ENCODE data around the gene CACNG8. TPM values are rescaled to one million over a fixed set of nuclear protein-coding genes. Genes with fewer than 3 reads are reported as not detected.

CACNG8 gene
- under 1 TPM in 1 of 2 experiments, not detected in 1; 0.02 TPM for total RNA-seq

DNA sequence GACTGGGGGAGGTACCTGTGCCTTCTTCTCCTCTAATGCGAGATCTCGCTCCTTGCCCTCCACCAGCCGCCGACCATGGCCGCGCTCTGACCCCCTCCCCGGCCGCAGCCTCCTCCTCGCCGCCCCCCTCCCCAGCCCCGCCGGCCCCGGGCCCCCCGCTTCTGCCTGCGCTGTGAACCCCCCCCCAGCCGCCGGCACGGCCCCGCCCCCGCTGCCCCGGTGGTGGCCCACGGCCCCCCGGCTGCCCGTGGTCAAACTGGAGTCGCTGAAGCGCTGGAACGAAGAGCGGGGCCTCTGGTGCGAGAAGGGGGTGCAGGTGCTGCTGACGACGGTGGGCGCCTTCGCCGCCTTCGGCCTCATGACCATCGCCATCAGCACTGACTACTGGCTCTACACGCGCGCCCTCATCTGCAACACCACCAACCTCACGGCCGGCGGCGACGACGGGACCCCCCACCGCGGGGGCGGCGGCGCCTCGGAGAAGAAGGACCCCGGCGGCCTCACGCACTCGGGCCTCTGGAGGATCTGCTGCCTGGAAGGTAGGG lies at the start of gene CACNG8:
TSS of gene CACNG8 (plus strand) at position 51 of the 545 bp plus-strand sequence.
- H3K9me3 Mint-ChIP-seq = no peaks in the 10 kb centered on the region
- no peak within 1 kb of the TSS for H3K27ac Mint-ChIP-seq
- H3K27me3 Mint-ChIP-seq = peaks cover 58% of the 10 kb centered on the region
- no peaks in the 10 kb centered on the region for H3K36me3 Mint-ChIP-seq
- POLR2A ChIA-PET = no interaction called here
- intact Hi-C loops (cut with micrococcal nuclease) = no loop called here
- DNase-seq = no peak
- H3K4me3 Mint-ChIP-seq = no peak within 1 kb of the TSS
- CTCF ChIA-PET = no interaction called here
- H3K4me1 Mint-ChIP-seq (ENCODE audit: low read depth) = peaks cover 4% of the 10 kb centered on the region

DNA sequence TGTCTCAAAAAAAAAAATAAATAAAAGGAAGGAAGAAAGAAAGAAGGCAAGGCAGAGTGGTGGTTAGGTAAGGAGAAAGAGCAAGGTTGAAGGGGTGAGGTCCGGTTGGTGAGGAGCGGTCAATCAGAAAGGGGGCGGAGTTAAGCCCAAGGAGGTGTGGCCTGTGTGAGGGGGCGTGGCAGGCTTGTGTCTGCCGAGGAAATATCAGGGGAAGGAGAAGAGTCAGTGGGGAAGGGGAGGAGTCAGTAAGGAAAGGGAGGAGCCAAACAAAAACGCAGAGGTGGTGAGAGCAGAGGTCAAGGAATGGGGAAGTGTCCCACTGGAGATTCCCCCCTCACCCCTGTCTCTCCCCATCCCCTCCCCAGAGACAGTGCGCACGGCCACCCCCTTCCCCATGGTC lies 47.7 kb upstream of the CACNG8 start:
- Mint-ChIP-seq H3K27me3 (peaks cover 37% of the 10 kb centered on the region), H3K27ac (no peak overlapping the region), H3K4me1 (ENCODE audit: low read depth) (no peaks in the 10 kb centered on the region), H3K4me3 (no peak overlapping the region), H3K9me3 (no peaks in the 10 kb centered on the region), H3K36me3 (no peaks in the 10 kb centered on the region)
- ChIA-PET CTCF (no interaction called here), POLR2A (no interaction called here)
- intact Hi-C loops (cut with micrococcal nuclease) = no loop called here
- DNase-seq = no peak

DNA sequence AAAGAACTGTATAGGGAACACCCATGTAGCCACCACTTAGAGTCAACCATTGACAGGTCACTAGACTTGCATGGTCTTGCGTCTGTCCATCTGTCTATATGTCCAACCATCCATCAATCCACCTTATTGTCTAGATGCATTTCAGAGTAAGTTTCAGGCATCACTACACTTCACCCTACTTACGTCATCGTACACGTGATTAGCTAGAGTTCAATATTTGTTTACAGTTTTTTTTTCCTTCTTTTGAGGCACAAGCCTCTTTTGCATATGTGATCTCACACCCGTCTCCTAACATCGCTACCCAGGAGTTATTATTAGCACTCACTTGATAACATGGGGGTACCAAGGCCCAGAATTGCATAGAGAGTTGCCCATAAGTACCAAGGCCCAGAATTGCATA lies 46.7 kb upstream of the CACNG8 start:
- Mint-ChIP-seq H3K27me3 (peaks cover 28% of the 10 kb centered on the region), H3K4me3 (no peak overlapping the region), H3K9me3 (no peaks in the 10 kb centered on the region), H3K4me1 (ENCODE audit: low read depth) (no peaks in the 10 kb centered on the region), H3K27ac (no peak overlapping the region), H3K36me3 (no peaks in the 10 kb centered on the region)
- ChIA-PET CTCF (interaction anchor here (1.9 kb wide), 1 partner anchor 114 kb away, joined by 7 read pairs; no protein-coding TSS in a partner anchor), POLR2A (no interaction called here)
- no peak for DNase-seq
- intact Hi-C loops (cut with micrococcal nuclease) = no loop called here

DNA sequence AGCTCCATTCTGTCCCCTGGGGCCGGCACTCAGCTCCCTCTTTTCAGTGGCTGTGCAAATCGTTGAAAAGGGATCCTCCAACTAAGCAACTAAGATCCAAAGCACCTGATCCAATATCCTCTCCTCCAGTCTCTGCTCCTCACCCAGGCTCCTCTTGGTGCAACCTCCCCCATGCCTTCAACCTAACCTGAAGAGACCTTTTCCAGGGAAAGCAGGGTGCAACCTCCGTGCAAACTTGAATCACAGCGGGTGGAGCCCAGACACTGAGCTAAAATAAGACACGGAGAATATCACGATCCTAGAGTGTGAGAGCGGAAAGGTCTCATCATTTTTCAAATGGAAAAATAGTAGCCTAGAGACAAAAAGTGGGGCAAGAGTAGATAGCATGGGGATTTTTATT lies 45.4 kb upstream of the CACNG8 start:
- H3K36me3 Mint-ChIP-seq = no peaks in the 10 kb centered on the region
- ChIA-PET CTCF (interaction anchor here (0.8 to 1.9 kb wide), 2 partner anchors 22 to 113 kb away, joined by 3 to 7 read pairs; no protein-coding TSS in a partner anchor), POLR2A (no interaction called here)
- H3K27me3 Mint-ChIP-seq = peaks cover 16% of the 10 kb centered on the region
- no peak overlapping the region for H3K4me3 Mint-ChIP-seq
- no peaks in the 10 kb centered on the region for H3K9me3 Mint-ChIP-seq
- no peak for DNase-seq
- H3K4me1 Mint-ChIP-seq (ENCODE audit: low read depth) = no peaks in the 10 kb centered on the region
- intact Hi-C loops (cut with micrococcal nuclease) = no loop called here
- no peak overlapping the region for H3K27ac Mint-ChIP-seq

GRCh38 chr19:53927739-53928138 lies 35.0 kb upstream of the CACNG8 start:
- Mint-ChIP-seq H3K4me3 (no peak overlapping the region), H3K4me1 (ENCODE audit: low read depth) (no peaks in the 10 kb centered on the region), H3K9me3 (no peaks in the 10 kb centered on the region), H3K27ac (no peak overlapping the region), H3K27me3 (peaks cover 2% of the 10 kb centered on the region), H3K36me3 (no peaks in the 10 kb centered on the region)
- peak; percentile 49 for DNase-seq
- intact Hi-C loops (cut with micrococcal nuclease) = no loop called here
- CTCF ChIA-PET = no interaction called here
- POLR2A ChIA-PET = no interaction called here

- ChIA-PET CTCF (interaction anchor here (0.7 kb wide), 1 partner anchor 86 kb away, joined by 3 read pairs; no protein-coding TSS in a partner anchor), POLR2A (no interaction called here)
- H3K27ac Mint-ChIP-seq = no peak overlapping the region
- H3K36me3 Mint-ChIP-seq = no peaks in the 10 kb centered on the region
- peaks cover 20% of the 10 kb centered on the region for H3K27me3 Mint-ChIP-seq
- no peak overlapping the region for H3K4me3 Mint-ChIP-seq
- H3K9me3 Mint-ChIP-seq = no peaks in the 10 kb centered on the region
- intact Hi-C loops (cut with micrococcal nuclease) = no loop called here
- no peak for DNase-seq
- no peaks in the 10 kb centered on the region for H3K4me1 Mint-ChIP-seq (ENCODE audit: low read depth)
Measured at GRCh38 chr19:53936029-53936428, 26.7 kb upstream of the CACNG8 start.

DNA sequence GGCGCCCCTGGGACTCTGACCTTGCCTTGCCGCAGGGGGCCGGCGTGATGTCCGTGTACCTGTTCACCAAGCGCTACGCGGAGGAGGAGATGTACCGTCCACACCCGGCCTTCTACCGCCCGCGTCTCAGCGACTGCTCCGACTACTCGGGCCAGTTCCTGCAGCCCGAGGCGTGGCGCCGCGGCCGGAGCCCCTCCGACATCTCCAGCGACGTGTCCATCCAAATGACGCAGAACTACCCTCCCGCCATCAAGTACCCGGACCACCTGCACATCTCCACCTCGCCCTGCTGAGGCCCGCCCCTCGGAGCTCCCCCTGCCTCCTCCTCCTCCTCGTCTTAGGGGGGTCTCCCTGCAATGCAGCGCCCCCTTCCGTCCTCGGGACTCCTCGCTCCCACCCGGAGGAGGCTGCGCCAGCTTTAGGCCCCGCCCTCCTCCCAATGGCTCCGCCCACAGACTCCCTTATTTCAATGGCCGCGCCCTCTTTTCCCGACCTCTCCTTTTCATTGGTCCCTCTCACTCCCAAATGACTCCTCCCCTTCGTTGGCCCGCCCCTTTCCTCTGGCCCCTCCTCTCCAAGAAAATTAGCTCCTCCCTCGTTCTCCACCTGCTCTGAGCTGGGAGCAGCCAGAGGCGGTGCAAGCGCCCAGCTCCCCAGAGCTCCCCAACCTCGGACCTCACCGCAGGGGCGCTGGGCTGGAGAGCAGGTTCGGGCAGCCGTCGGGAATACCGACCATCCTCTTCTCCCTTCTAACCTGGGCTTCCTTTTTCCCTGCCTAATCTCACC lies 20.5 kb upstream of the CACNG8 start:
- peak; percentile 30 for DNase-seq
- H3K36me3 Mint-ChIP-seq = no peaks in the 10 kb centered on the region
- POLR2A ChIA-PET = no interaction called here
- intact Hi-C loops (cut with micrococcal nuclease) = no loop called here
- H3K27me3 Mint-ChIP-seq = peaks cover 55% of the 10 kb centered on the region
- H3K9me3 Mint-ChIP-seq = no peaks in the 10 kb centered on the region
- no peak overlapping the region for H3K4me3 Mint-ChIP-seq
- CTCF ChIA-PET = interaction anchor here (1.2 kb wide), 1 partner anchor 82 kb away, joined by 5 read pairs; no protein-coding TSS in a partner anchor
- no peaks in the 10 kb centered on the region for H3K4me1 Mint-ChIP-seq (ENCODE audit: low read depth)
- no peak overlapping the region for H3K27ac Mint-ChIP-seq

GRCh38 chr19:53944416-53944815 lies 18.3 kb upstream of the CACNG8 start:
- DNase-seq = no peak
- Mint-ChIP-seq H3K27me3 (peaks cover 50% of the 10 kb centered on the region), H3K4me1 (ENCODE audit: low read depth) (no peaks in the 10 kb centered on the region), H3K4me3 (no peak overlapping the region), H3K9me3 (no peaks in the 10 kb centered on the region), H3K27ac (no peak overlapping the region), H3K36me3 (no peaks in the 10 kb centered on the region)
- intact Hi-C loops (cut with micrococcal nuclease) = no loop called here
- POLR2A ChIA-PET = no interaction called here
- CTCF ChIA-PET = interaction anchor here (1.5 kb wide), 2 partner anchors 79 to 151 kb away, joined by 3 to 6 read pairs; no protein-coding TSS in a partner anchor

DNA sequence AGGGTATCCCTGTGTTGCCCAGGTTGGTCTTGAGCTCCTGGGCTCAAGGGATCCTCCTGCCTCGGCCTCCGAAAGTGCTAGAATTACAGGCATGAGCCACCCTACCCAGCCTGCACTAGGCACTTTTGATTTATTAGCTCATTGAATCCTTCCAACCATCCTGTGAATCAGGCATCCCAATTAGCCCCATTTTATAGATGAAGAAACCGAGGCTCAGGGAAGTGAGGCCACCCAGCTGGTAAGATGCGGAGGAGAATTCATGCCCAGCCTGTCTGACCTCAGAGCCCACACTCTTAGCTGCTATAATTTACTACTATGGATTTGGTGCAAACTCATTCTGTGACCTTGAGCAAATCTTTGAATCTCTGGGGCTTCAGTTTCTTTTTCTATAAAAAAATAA lies 17.8 kb upstream of the CACNG8 start:
- Mint-ChIP-seq H3K27ac (no peak overlapping the region), H3K27me3 (peaks cover 46% of the 10 kb centered on the region), H3K36me3 (no peaks in the 10 kb centered on the region), H3K4me3 (no peak overlapping the region), H3K4me1 (ENCODE audit: low read depth) (no peaks in the 10 kb centered on the region), H3K9me3 (no peaks in the 10 kb centered on the region)
- CTCF ChIA-PET = interaction anchor here (1.5 kb wide), 2 partner anchors 79 to 152 kb away, joined by 3 to 6 read pairs; no protein-coding TSS in a partner anchor
- intact Hi-C loops (cut with micrococcal nuclease) = no loop called here
- DNase-seq = no peak
- POLR2A ChIA-PET = interaction anchor here (0.6 kb wide), 2 partner anchors 9 to 62 kb away, joined by 3 to 4 read pairs; no protein-coding TSS in a partner anchor

- H3K4me1 Mint-ChIP-seq (ENCODE audit: low read depth) = no peaks in the 10 kb centered on the region
- POLR2A ChIA-PET = interaction anchor here (0.6 kb wide), 2 partner anchors 9 to 62 kb away, joined by 3 to 4 read pairs; no protein-coding TSS in a partner anchor
- no peak overlapping the region for H3K27ac Mint-ChIP-seq
- H3K4me3 Mint-ChIP-seq = no peak overlapping the region
- CTCF ChIA-PET = interaction anchor here (1.5 kb wide), 2 partner anchors 78 to 152 kb away, joined by 3 to 6 read pairs; no protein-coding TSS in a partner anchor
- no peaks in the 10 kb centered on the region for H3K36me3 Mint-ChIP-seq
- intact Hi-C loops (cut with micrococcal nuclease) = no loop called here
- no peak for DNase-seq
- H3K27me3 Mint-ChIP-seq = peaks cover 44% of the 10 kb centered on the region
- H3K9me3 Mint-ChIP-seq = no peaks in the 10 kb centered on the region
Measured at GRCh38 chr19:53945441-53945840, 17.3 kb upstream of the CACNG8 start.

- H3K9me3 Mint-ChIP-seq = no peaks in the 10 kb centered on the region
- H3K36me3 Mint-ChIP-seq = no peaks in the 10 kb centered on the region
- POLR2A ChIA-PET = no interaction called here
- peaks cover 42% of the 10 kb centered on the region for H3K27me3 Mint-ChIP-seq
- H3K4me1 Mint-ChIP-seq (ENCODE audit: low read depth) = no peaks in the 10 kb centered on the region
- CTCF ChIA-PET = no interaction called here
- intact Hi-C loops (cut with micrococcal nuclease) = no loop called here
- H3K4me3 Mint-ChIP-seq = no peak overlapping the region
- no peak overlapping the region for H3K27ac Mint-ChIP-seq
- no peak for DNase-seq
Measured at GRCh38 chr19:53945998-53946397, 16.7 kb upstream of the CACNG8 start.

DNA sequence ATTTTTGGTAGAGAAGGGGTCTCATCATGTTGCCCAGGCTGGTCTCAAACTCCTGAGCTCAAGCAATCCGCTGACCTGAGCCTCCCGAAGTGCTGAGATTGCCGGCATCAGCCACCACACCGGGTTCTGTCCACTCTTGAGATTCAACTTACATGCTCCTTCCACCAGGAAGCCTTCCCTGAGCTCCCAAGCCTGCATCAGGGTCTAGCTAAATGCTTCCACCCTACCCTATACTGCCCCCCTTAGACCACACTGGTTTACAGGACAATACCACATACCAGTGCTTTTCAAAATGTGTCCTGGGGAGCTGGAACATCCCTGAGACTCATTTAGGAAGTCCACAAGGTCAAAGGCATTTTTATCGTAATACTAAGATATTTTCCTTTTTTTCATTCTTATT lies 15.1 kb upstream of the CACNG8 start:
- Mint-ChIP-seq H3K4me1 (ENCODE audit: low read depth) (no peaks in the 10 kb centered on the region), H3K36me3 (no peaks in the 10 kb centered on the region), H3K4me3 (no peak overlapping the region), H3K9me3 (no peaks in the 10 kb centered on the region), H3K27me3 (peaks cover 35% of the 10 kb centered on the region), H3K27ac (no peak overlapping the region)
- POLR2A ChIA-PET = no interaction called here
- intact Hi-C loops (cut with micrococcal nuclease) = no loop called here
- no peak for DNase-seq
- CTCF ChIA-PET = interaction anchor here (1.4 kb wide), 1 partner anchor 82 kb away, joined by 3 read pairs; no protein-coding TSS in a partner anchor

Measured in activated CD4-positive, alpha-beta memory T cell treated with anti-CD3 and anti-CD28 coated beads for 36 hours (primary cell).